Central memory CD4-positive, alpha-beta T cell (primary cell): ENCODE measurements around the gene HOXB6.
A peak's percentile ranks its signal among the peaks of the same experiment; 100 is the strongest.

Experiments
- DNase-seq: peaks from one replicate; pipeline ENCODE4 v3.0.0; 2022

Gene HOXB6

DNA sequence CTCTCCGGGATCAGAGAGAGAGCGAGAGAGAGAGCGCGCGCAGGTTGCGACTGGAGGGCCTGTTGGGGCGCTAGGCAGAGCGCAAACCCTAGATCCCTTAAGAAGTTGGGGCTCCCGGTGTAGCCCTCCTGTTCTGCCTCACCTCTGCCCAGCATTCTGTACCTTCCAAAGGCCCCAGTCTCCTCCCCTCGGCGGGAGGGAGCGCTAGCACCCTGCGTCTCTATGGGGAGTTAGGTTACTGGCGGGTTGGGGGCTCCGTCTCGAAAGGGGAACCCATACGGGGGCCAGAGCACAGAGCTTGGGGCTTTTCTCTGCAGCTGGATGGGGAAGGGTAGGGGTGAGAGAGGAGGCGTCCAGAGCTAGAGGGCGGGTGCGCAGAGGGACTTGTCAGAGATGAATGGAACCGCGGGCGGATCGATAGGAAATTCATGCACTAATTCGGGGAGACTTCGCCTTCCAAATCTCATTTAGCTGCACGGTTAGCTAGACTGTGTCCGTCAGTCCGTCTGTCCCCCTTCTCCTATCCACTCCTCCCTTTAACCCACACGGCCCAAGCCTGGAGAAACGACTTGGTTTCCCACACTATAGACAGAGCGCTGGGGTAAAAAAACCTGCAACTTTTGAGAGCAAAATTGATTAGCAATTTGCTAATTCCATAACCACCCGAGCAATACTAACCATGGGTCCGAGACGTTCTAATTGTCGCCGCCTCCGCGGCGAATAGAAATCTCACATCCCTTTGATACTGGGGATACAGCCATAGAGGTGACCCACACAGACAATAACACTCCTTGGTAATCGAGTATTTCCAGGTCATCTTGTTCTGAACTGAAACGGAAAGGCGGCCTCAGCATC is 25.9 kb downstream of the HOXB6 start:
- no peak for DNase-seq

DNA sequence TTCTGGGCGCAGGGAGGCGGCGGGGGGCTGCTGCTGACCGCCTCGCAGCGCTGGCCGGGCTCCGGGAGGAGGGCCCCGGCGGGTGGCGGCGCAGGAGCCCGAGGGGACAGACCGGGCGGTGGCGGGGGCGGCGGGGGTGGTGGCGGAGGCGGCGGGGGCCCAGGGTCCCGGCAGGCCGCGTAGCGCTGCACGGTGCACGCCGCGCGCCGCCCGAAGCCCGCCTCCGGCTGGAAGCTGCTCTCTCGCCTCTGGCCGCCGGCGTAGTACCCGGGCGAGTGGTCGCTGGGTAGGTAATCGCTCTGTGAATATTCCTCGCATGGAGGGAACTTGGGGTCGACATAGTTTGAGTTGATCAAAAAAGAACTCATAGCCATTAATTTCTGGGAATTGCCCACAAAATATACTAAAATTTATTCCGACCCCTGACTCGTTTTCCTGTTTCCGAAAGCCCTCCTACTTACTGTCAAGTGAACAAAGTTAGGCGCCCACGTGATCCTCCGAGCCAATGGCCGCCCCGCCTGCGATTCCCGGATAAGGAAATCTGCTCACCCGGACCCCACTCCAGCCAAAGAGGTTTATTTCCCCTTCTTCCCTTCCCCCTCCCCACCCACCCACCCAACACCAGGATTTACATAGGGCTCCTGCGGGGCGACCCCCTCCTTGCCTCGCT is 26.7 kb downstream of the HOXB6 start, which contains the start of gene HOXB4:
TSS of gene HOXB4 (minus strand) at position 405 of the 670 bp plus-strand sequence. CDS start at position 374, 31 bp downstream.
- DNase-seq = peak; percentile 70

DNA sequence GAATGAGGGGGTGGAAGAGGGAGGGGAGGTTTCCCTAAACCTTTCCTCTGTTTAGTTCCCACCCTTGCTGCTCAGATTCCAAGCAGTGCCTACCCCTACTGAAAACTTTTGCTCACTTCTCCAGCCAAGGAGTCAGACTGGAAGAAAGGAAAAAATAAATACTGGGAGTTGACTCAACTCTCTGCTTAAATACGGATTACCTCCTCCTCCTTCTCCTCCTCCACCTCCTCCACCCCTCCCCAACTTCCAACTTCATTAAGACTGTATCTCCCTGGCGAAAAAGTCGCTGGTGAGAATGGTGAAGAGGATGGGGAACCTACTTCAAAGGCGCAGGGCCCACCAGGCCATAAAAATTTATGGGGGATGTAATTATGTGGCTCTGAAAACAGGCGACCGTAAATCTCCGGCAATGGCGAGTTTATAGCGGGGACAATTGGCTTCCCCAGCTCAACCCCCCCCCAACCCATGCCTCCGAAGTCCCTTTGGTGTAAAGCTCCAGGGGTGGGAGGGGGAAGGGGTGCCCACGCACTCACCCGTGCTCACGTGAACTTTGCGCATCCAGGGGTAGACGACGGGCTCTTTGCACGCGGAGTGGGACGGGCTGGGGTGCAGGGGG is 27.3 kb downstream of the HOXB6 start:
- DNase-seq = no peak

DNA sequence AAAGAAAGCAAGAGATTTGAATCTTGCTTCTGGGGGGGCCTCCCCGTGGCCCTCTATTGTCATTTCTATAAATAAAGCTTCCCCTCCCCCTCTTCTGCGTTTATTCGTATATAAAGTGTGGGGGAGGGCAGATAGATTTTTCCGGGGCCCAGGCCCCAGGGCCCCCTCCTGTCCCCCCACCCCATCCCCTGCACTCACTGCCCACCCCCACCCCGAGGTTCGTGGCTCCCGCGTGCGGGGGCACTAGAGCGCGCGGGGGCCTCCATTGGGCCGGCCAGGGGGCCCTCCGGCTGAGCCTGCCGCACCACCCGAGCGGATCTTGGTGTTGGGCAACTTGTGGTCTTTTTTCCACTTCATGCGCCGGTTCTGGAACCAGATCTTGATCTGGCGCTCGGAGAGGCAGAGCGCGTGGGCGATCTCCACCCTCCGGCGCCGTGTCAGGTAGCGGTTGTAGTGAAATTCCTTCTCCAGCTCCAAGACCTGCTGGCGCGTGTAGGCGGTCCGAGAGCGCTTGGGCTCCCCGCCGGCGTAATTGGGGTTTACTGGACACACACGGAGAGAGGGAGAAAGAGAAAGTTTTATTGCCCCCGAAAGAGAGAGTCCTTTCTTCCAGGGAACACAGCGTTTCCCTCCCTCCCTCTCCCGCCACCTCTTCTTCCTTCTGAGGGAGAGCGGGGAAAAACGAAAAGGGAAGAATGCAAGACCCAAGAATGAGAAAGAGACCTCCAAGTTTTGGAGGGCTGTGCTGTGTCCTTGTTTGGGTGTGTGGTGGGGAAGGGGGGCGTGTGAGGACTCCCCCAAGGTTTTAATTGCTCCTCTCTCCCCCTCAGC is 28.1 kb downstream of the HOXB6 start:
- DNase-seq = no peak

DNA sequence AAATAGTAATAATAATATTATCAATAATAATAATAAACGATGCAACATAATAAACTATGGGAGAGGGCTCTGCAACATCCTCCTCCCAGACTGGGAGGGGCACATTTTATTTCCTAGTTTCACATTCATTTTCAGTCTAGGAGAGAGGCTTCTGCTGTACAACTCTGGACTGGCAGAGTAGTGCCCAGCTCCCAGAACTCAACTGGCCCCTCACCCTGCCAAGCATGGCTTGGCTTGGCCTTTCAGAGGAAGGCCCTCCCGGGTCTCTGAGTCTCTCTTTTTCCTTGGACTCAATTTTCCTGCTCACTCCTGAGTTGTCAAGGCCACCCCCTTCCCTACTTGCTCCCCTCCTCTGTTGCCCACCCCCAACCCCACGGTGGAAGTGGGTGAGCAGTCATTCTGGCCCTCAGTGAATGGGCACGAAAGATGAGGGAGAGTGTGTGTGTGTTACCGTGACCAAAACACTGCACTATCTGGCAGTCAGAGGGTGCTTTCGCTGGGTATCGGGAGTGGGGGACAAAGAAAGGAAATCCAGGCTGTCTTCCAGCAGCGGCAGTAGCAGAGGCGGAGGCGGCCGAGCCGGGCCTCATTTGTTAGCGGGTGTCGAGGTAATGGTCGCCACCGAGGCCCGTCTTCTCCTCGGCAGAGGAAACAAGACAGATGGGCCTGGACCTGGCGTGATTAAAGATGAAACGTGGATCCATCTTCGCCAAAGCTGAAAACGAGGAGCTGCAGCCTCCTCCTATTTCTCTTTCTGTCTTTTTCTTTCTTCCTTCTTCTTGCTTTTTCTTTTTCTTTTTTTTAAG is 28.9 kb downstream of the HOXB6 start:
- no peak for DNase-seq

DNA sequence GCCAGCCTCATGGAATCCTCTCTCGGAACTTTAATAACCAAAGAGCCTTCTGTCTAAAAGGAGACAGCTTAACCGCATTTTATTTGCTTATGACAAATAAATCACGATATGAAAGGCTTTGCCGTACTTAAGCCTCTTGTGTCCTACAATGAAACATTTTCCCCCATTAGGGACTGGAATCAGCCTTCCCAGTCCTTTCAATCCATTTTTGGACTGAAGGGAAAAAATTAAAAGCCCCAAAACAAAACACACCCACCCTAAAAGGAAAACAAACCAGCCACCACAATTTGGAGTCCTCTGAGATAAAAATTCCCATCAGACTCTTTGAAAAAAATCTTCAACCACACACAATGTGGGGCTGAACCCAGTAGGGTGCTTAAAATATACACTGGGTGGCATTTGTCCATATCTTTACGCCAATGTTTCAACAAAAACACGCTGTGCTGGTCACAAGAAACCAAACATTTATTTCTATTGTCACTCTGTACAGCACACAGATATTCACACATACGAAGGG is 29.7 kb downstream of the HOXB6 start:
- DNase-seq = no peak

DNA sequence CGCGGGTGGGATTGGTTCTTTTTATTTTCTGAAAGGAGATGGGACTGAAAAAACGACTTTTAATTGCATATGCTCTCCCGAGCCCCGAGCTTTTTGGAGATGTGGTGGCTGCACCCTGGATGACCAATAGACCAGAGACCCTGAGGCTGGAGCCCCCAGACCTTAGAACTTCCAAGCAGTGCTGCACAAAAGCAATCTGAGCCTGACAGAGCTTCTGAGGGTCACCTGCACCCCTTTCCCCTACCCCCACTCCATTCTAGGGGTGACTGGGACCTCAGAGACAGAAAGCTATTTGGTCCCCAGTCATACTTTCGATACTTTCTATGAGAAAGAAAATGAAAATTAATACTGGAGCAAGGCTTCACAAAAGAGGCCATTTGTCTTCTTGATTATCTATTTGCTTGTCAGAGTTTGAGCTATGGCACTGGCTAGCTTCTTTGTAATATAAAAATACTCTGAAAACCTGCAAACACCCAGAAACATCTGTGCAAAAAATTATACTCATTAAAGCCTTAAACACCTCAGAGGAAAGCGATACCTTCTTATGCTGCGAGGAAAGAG is 30.2 kb downstream of the HOXB6 start:
- DNase-seq = no peak

DNA sequence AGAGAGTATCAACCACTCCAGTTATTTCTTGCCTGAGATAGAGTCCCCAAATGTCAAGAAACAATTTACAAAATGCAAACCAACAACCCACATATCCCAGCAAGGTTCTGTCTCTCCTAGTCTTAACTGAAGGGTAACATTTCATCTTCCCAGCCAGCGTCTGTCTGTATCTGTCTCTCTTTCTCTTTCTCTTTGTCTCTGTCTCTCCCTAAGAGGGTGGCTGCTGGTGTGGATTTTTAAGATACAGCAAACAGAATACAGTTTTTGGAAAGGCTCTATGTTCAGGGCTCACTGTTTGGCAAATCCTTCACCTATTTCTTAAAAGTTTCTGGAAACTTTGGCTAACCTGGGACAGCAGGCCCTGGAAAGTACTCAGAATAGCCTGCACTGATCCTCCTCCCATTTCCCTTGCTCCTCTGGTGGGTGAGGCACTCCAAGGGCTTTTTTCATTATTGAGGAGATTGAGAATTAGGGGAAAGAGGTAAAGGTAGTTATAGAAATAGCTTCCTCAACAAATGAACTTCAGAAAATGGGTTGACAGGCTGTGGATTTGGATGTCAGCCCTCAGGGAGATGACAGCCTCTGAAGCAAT is 32.9 kb downstream of the HOXB6 start:
- no peak for DNase-seq

DNA sequence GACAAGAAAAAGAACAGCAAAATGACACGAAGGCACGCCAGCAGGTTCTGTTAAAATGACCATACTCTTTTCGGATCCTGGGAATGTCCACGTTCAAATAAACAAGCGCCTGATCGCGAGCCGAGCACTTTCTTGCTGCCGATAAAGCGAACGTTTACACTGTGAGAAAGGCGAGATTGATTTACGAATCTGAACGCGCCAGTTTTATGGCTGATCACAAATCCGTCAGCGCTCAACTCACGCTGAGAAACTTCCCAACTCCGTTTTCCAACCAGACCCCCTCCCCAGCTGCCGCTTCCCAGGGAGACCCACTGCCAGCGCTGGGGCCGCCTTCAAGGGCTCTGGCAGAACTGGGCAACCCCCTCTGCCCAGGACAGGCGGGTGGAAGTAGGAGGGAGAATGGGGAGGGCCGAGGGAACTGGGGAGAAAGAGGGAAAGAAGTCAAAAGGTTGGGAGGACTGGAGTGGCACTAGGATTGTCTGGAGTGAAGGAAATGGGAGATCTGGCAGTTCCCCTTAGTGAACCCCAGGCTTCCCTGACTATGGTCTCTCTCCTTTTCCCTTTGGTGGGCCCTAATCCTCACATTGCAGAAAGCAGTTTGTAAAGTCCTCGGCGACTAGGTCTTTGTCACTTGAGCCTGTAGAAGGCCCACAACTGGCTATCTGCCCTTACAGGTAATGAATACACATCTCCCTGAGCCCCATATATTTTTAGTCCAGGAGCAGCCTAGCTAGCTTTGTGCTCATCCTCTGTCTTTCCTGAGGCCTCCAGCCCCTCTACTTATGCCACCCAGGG is 33.6 kb downstream of the HOXB6 start:
- DNase-seq = no peak

DNA sequence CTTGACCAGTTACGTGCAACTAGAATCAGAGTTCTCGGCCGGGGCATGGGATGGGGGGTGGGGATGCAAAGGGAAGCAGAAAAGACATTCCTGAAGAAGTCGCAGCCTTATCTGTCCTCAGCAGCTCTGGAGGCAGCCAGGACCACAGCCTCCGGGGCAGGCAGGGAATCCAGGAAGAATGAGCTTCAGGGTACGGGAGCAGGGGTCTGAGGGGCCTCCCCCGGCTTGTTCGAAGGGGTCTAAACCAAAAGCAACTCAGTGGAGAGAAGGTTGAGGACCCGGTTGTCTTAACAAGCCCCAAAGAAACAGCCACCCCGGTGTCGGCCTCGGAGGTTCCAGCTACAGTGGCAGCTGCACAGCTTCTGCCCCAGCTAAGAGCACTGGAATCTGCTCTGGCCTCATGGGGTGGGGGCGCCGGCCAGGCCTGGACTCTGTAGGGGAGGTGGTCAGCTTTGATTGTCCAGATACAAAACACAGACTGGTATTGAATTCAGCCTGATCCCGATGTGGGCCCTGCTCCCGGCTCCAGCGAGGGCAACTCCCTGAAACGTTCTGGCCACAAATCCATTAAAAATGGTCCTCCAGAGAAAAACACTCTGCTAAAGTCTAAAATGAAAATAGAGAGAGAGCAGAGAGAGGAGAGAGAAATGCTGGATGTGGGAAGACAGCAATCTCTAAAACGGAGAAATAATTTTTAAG is 34.3 kb downstream of the HOXB6 start:
- DNase-seq = no peak

DNA sequence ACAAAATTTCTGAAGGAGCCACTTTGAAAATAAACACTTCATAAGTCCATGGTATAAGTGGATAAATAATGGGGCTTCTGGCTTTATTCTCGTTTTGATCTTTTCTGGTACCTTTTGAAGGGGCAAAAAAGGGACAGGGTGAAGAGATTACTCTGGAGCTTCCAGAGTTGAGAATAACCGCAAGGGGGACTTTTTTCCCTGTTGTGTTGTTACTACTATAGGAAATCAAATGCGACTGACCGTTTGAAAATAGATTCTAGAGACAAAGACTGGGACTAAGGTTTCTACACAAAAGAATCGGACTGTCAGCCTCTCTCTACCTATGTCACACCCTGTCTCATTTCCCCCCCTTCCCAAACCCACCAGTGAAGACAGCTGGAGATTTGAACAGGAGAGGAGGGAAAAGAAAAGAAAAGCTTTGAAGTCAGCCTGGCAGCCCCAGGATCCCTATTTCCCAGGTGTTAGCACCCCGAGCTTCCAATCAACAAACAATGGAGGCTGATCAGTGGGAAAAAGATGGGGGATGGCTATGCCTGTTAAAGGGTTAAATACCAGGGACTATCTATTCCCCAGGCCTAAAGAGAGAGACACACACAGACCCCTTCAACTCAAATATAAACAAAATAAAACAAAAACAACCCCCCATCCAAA is 35.0 kb downstream of the HOXB6 start:
- DNase-seq = no peak

DNA sequence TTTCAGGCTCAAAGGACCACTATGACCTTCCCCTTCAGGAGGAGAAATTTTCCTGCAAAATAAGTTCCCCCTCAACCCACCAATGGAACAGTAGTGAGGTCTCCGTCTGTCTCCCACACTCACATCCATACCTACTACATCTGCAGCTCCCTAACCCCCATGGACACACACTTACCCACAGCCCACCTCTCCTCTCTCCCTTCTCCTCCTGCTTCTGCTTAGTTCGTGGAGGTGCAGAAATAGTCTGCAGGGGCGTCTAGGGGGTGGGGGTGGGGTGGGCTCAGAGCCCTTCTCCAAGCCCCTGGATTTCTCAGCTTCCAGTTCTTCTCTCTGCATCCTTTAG is 35.6 kb downstream of the HOXB6 start:
- no peak for DNase-seq

DNA sequence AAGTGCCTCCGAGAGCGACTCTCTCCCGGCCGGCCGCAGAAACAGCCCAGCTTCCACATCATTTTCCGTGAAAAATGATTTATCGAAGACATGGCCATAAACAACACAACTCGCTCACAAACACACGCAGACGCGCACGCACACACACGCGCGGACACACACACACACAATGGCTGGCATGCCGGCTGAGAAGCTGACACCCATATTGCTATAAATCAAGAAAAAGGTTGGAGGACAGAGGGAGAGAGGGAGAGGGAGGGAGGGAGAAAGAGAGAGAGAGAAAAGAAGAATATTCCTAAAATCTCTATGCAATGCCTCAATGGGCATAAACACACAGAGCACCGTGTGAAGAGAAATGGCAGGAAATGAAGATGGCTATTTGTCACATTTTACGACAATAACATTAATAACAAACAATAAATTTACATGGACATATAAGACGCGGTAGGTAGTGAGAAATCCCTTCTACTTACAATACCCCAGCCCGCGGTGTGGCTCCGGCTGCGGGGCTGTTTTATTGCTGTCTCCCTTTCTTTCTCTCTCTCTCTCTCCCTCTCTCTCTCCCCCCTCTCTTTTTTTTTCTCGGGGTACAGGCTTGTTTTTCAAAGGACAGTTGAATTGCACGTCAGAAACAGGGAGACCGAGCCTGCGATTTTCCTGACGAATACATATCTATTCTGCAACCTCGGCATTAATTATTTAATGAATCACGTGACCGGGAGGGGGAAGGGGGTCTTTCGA is 36.1 kb downstream of the HOXB6 start:
- no peak for DNase-seq

DNA sequence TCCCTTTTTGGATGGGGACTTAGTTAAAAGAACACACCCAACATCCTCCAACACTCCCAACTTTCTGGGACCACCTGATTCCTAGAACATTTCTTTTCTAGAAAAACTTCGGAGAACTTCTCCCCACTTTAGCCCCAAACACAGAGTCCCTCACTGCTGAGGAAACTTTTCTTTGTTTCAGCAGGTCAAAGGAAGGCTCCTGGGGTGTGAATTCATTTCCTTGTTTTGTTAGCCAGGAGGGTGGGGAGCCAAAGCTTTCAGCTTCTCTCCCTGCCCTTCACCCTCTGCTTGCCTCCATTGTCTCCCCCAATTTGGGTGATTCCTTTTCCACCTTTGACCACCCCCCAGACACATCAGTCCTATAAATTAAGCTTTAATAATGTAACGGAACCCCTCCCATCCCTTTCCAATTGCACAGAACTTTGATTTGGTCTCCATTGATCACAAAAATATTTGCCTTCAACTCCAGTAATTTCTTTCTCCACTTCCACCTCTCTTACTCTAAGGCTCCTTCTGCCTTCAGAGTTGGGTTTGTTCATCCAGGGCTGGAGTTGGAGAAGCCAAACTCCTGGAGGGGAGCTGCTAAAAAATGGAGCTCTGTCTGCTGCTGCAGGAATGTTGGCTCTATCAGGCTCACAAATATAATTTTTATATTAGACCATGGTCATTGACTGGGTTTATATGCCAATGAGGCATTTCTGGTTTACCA is 37.0 kb downstream of the HOXB6 start:
- no peak for DNase-seq

DNA sequence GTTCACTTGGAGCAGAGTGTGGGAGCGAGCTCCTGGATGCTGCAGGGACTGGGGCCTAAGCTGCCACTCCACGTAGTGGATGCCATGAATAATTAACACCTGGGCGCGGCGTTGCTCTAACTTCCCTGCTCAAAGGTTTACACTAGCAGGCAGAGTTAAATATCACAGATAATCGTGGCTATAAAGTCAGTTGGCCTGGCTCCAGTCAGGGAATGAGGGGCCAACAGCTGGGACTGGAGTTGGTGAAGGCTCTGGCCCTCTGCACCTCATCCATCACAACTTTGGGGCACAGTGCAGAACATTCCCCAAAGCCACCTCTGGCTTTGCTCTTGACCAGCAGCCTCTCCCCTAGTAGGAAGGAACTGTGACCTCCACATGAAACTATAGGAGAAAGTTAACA is 37.6 kb downstream of the HOXB6 start:
- no peak for DNase-seq

DNA sequence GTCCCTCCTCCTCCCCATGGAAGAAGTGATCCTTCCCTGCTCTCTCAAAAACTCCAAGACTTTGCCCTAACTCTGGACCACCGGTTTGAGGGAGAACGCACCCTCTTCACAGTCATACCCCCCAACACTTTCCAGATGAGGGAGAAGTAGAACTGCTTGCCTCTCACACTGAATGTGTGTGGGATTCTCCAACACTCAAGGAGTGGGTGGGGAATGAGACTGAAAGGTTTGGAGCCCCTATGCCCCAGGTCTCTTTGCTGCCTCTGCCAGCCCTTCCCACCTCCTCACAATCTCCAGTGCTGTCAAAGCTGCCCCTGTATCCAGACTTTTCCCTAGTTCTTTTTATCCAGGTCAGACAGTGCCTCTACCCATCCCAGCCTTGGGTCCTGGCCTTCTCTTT is 38.1 kb downstream of the HOXB6 start:
- DNase-seq = no peak

DNA sequence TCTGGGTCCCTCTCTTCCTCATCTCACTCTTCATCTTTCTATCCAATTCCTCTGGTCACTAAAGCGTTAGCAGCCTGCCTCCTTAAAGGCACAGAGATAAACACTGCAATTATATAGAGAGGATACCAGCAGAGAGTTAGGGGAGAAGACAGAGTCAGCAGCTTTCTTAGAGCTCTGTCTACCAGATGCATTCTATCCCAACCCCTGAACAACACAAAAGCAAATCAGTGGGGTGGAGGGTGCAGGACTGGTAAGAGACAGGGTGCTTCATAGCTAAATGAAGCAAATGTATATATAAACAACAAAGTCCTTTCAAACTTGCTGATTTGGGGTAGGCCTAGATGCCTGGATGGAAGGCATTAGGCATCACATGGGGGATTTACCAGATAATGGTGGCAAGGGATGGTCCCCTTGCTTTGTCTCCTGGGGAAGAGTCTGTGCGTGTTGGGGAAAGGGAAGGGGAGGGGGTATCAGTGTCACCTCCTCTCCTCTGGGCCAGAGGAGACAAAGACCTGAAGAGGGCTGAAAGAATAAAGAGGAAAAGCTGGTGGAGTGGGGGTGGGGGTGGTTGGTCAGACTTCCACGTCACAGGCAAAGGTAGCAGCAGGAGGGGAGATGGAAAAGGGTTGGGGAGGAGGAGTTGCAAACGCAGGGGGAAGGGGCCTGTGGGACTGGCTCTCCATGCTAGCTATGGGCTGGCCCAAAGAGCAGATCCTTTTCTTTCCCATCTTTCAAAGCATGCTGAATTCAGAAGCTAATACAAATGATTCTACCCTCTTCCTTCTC is 38.7 kb downstream of the HOXB6 start:
- no peak for DNase-seq
